Chondrocyte (in vitro differentiated cells): ENCODE measurements around the gene PSMA7. TPM values are rescaled to one million over a fixed set of nuclear protein-coding genes. Genes with fewer than 3 reads are reported as not detected.

ENCODE experiments used
- DNase-seq: peaks from one replicate; pipeline ENCODE4 v3.0.0; 2021; ENCODE audit warnings: mixed read lengths, low spot score
- H3K27ac Mint-ChIP-seq: one replicate; pipeline ENCODE4 v1.8.0; 2021; ENCODE audit warnings: mild to moderate bottlenecking, moderate library complexity, mixed read lengths; ENCODE audit not compliant: unreplicated experiment
- H3K27me3 Mint-ChIP-seq: 2 replicates; pipeline ENCODE4 v1.8.0; 2021; ENCODE audit warnings: low read depth, mixed read lengths
- H3K36me3 Mint-ChIP-seq: 2 replicates; pipeline ENCODE4 v1.8.0; 2021; ENCODE audit warnings: low read depth, mixed read lengths
- H3K4me1 Mint-ChIP-seq: 2 replicates; pipeline ENCODE4 v1.8.0; 2021; ENCODE audit warnings: low read depth, mild to moderate bottlenecking, mixed read lengths
- H3K4me3 Mint-ChIP-seq: one replicate; pipeline ENCODE4 v1.8.0; 2021; ENCODE audit warnings: mild to moderate bottlenecking, moderate library complexity, mixed read lengths; ENCODE audit not compliant: unreplicated experiment
- H3K9me3 Mint-ChIP-seq: 2 replicates; pipeline ENCODE4 v1.8.0; 2021; ENCODE audit warnings: low read depth, mixed read lengths
- total RNA-seq: library from RNA; stranded (reverse); gene quantifications from 3 replicates; pipeline ENCODE4 v1.2.1, GENCODE V29; 2021
- TF ChIP-seq, protein P1 (sequence below): fragments of 200-600 bp; sonication (generic); IDR thresholded peaks from 2 replicates; pipeline ENCODE4 v1.5.0; 2021; ENCODE audit warnings: antibody characterized with exemption, mild to moderate bottlenecking, moderate library complexity

Gene PSMA7
- total RNA-seq, 1 donor from 2014 or later, result 226 TPM

DNA sequence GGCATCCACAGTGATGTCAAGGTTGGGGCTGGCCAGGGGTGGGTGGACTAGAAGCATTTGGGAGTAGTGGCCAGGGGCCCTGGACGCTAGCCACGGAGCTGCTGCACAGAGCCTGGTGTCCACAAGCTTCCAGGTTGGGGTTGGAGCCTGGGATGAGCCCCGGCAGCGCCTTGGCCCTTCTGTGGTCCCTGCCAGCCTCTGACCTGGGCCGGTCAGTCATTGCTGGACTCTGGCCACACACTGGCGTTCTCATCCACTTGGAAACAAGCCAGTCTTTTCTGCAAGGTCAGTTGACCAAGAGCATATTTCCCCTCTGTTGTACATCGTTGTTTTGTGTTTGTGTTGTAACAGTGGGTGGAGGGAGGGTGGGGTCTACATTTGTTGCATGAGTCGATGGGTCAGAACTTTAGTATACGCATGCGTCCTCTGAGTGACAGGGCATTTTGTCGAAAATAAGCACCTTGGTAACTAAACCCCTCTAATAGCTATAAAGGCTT, 8.4 kb downstream of the PSMA7 start:
- no peaks in the 10 kb centered on the region for H3K9me3 Mint-ChIP-seq
- DNase-seq, result no peak
- TF ChIP-seq, protein P1, sequence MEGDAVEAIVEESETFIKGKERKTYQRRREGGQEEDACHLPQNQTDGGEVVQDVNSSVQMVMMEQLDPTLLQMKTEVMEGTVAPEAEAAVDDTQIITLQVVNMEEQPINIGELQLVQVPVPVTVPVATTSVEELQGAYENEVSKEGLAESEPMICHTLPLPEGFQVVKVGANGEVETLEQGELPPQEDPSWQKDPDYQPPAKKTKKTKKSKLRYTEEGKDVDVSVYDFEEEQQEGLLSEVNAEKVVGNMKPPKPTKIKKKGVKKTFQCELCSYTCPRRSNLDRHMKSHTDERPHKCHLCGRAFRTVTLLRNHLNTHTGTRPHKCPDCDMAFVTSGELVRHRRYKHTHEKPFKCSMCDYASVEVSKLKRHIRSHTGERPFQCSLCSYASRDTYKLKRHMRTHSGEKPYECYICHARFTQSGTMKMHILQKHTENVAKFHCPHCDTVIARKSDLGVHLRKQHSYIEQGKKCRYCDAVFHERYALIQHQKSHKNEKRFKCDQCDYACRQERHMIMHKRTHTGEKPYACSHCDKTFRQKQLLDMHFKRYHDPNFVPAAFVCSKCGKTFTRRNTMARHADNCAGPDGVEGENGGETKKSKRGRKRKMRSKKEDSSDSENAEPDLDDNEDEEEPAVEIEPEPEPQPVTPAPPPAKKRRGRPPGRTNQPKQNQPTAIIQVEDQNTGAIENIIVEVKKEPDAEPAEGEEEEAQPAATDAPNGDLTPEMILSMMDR, result no peak
- no peaks in the 10 kb centered on the region for H3K27me3 Mint-ChIP-seq
- peak overlapping the region; percentile 12 for H3K27ac Mint-ChIP-seq
- no peak overlapping the region for H3K4me3 Mint-ChIP-seq
- H3K4me1 Mint-ChIP-seq, result no peaks in the 10 kb centered on the region
- peaks cover 54% of the 10 kb centered on the region for H3K36me3 Mint-ChIP-seq

GRCh38 chr20:62133864-62134263, 9.3 kb downstream of the PSMA7 start:
- TF ChIP-seq, protein P1, result peak; percentile 28
- H3K36me3 Mint-ChIP-seq, result peaks cover 54% of the 10 kb centered on the region
- no peaks in the 10 kb centered on the region for H3K27me3 Mint-ChIP-seq
- H3K27ac Mint-ChIP-seq, result peak overlapping the region; percentile 51
- DNase-seq, result no peak
- H3K9me3 Mint-ChIP-seq, result no peaks in the 10 kb centered on the region
- H3K4me1 Mint-ChIP-seq, result no peaks in the 10 kb centered on the region
- no peak overlapping the region for H3K4me3 Mint-ChIP-seq

DNA sequence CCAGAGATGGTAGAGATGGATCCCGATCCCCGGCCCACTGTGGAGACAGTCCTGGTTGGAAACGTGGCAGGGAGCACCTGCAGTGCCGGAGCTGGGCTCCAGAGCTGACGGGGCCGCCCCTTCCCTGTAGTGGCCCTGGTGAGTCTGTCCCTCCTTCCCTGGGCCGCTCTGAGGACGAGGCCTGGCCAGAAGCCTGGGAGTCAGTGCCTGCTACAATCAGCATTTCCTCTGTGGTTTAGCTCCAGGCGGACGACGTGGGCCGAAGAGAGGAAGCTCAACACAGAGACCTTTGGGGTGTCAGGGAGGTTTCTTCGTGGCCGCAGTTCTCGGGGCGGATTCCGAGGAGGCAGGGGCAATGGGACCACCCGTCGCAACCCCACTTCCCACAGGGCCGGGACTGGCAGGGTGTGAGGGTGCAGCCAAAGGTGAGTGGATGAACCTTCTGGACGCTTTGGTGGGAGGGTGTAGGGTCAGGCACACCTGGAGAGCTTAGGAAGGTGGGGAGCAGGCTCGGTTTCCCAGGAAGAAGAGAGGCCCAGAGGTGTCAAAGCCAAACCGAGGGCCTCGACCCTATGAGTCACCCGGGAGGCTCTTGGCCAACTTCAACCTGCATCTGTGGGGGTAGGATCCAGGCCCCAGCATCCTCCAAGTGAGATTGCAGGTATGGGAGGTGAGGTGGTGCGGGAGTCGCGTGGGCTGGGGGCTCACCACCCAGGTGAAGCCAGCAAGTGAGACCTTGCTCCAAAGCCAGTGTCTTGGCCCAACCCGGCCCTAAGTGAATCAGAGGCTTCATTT, 9.9 kb downstream of the PSMA7 start:
- Mint-ChIP-seq H3K27ac (no peak overlapping the region), H3K27me3 (no peaks in the 10 kb centered on the region), H3K4me1 (no peaks in the 10 kb centered on the region), H3K36me3 (peaks cover 51% of the 10 kb centered on the region), H3K9me3 (no peaks in the 10 kb centered on the region), H3K4me3 (no peak overlapping the region)
- DNase-seq, result no peak
- TF ChIP-seq, protein P1, result no peak

DNA sequence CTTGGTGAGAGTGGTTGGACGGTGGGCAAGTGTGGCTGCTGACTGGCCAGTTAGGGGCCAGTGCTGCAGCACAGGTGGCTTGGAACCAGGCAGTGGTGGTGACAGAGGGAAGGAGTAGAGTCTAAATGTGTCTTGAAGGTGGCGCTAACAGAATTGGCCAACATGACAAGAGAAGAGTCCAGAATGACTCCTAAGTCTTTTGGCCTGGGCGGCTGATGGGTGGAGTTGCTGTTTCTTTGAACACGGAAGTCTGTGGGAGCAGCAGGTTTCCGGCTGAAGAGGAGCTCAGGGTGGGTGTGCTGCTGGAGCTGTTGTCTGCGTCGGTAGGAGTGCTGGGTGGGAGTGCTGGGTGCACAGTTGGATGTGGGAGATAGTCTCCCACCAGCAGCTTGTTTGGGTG, 10.8 kb downstream of the PSMA7 start:
- H3K4me3 Mint-ChIP-seq, result no peak overlapping the region
- H3K9me3 Mint-ChIP-seq, result no peaks in the 10 kb centered on the region
- H3K36me3 Mint-ChIP-seq, result peaks cover 51% of the 10 kb centered on the region
- H3K27me3 Mint-ChIP-seq, result no peaks in the 10 kb centered on the region
- TF ChIP-seq, protein P1, result no peak
- no peaks in the 10 kb centered on the region for H3K4me1 Mint-ChIP-seq
- no peak for DNase-seq
- no peak overlapping the region for H3K27ac Mint-ChIP-seq

DNA sequence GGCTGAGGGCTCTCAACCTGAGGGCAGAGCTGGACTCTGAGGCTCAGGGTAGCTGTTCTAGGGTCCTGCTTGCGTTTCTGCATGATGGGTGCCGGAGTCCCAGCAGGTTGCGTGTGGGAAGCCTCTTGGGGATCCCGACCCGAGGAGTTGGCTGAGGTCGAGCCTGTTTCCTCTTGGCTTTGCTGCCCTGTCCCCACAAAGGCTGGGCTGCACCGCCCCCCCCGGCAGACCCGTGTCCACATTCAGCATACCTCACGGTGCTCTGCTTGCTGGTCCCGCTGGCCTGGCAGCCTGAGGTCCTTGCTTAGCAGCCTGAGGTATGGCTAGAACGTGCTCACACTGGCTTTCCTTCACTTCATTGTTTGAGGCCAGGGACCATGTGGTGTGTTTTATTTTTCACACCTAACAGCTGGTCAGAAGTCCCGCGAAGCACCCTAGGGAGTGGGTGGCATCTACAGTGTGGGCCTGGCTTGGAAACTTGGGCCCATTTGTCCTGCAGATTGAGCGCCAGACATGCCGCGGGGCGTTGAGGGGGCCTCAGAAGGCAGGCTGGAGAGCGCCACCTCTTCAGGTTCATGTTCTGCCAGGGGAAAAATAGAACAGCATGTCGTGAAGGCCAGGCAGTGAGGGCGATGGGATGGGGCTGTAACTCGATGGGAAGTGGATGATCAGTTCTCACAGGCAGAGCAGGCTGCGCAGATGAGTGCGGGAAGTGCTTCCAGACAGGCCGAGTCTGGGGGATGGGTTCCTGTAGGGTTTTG, 11.5 kb downstream of the PSMA7 start:
- Mint-ChIP-seq H3K36me3 (peaks cover 46% of the 10 kb centered on the region), H3K9me3 (no peaks in the 10 kb centered on the region), H3K27me3 (no peaks in the 10 kb centered on the region), H3K27ac (no peak overlapping the region), H3K4me3 (no peak overlapping the region), H3K4me1 (no peaks in the 10 kb centered on the region)
- TF ChIP-seq, protein P1, result no peak
- no peak for DNase-seq
